Left ventricle myocardium inferior (tissue), 1 donor: ENCODE data around the gene VASP. TPM values are rescaled to one million over a fixed set of nuclear protein-coding genes. Genes with fewer than 3 reads are reported as not detected.
A peak's percentile ranks its signal among the peaks of the same experiment; 100 is the strongest.

ENCODE experiments used
- DNase-seq: peaks from one replicate; pipeline ENCODE4 v3.0.0-alpha.2; 2020
- H3K27ac ChIP-seq: fragments of 200-600 bp; replicated peaks from 2 replicates; pipeline ENCODE4 v1.8.0; 2021
- H3K27me3 ChIP-seq: fragments of 200-600 bp; 2 replicates; pipeline ENCODE4 v1.8.0; 2021; ENCODE audit warnings: low read depth
- H3K36me3 ChIP-seq: fragments of 200-600 bp; 2 replicates; pipeline ENCODE4 v1.8.0; 2021
- H3K4me1 ChIP-seq: fragments of 200-600 bp; 2 replicates; pipeline ENCODE4 v1.8.0; 2021
- H3K4me3 ChIP-seq: fragments of 200-600 bp; 2 replicates; pipeline ENCODE4 v1.8.0; 2021; ENCODE audit warnings: mild to moderate bottlenecking, moderate library complexity
- H3K9me3 ChIP-seq: fragments of 200-600 bp; replicated peaks from 2 replicates; pipeline ENCODE4 v1.8.0; 2021
- CTCF ChIP-seq: fragments of 200-600 bp; IDR thresholded peaks from 2 replicates; pipeline ENCODE4 v1.8.0; 2021; ENCODE audit warnings: antibody characterized with exemption, mild to moderate bottlenecking, borderline replicate concordance
- intact Hi-C: fragments of 100-400 bp; cut with micrococcal nuclease; formaldehyde crosslinking; loops from one replicate; pipeline ENCODE4 v1.11.0; 2022
- total RNA-seq: library from RNA; stranded (reverse); fragmentation: NEBNext Ultra II Directional; extraction: Animal tissue kit (Norgen Biotek cat#: 25700); gene quantifications from one replicate; pipeline ENCODE4 v1.2.1, GENCODE V29; 2021
- donor health status: DM: no; HTN: yes; CAD: no; lungs with severe emphysema.

The VASP gene
- total RNA-seq, 1 donor from 2014 or later = 32.8 TPM

- intact Hi-C loops = no loop called here
Observed at GRCh38 chr19:45471931-45472562, 35.2 kb upstream of the VASP start.

GRCh38 chr19:45472563-45473366 is 34.5 kb upstream of the VASP start:
- Histone ChIP-seq H3K4me1 (peaks cover 45% of the 10 kb centered on the region), H3K36me3 (no peaks in the 10 kb centered on the region), H3K4me3 (peak overlapping the region; percentile 50), H3K9me3 (no peaks in the 10 kb centered on the region), H3K27ac (peak overlapping the region; percentile 33), H3K27me3 (peaks cover 31% of the 10 kb centered on the region)
- no peak for DNase-seq
- intact Hi-C loops = no loop called here
- TF ChIP-seq CTCF = no peak

More at GRCh38 chr19:45471931-45472562, 35.2 kb upstream of the VASP start:
- Histone ChIP-seq H3K4me1 (peaks cover 45% of the 10 kb centered on the region), H3K4me3 (peak overlapping the region; percentile 50), H3K9me3 (no peaks in the 10 kb centered on the region), H3K36me3 (no peaks in the 10 kb centered on the region), H3K27me3 (peaks cover 31% of the 10 kb centered on the region), H3K27ac (no peak overlapping the region)
- TF ChIP-seq CTCF = no peak
- no peak for DNase-seq

- no peaks in the 10 kb centered on the region for H3K9me3 ChIP-seq
- H3K4me3 ChIP-seq = no peak overlapping the region
- H3K27ac ChIP-seq = no peak overlapping the region
- no peaks in the 10 kb centered on the region for H3K36me3 ChIP-seq
- H3K27me3 ChIP-seq = peaks cover 31% of the 10 kb centered on the region
- no peak for DNase-seq
- no peak for TF ChIP-seq CTCF
- H3K4me1 ChIP-seq = peaks cover 45% of the 10 kb centered on the region
- intact Hi-C loops = no loop called here
Observed at GRCh38 chr19:45473367-45473681, 34.0 kb upstream of the VASP start.

- no peak for DNase-seq
- Histone ChIP-seq H3K4me1 (peaks cover 39% of the 10 kb centered on the region), H3K36me3 (no peaks in the 10 kb centered on the region), H3K9me3 (no peaks in the 10 kb centered on the region), H3K27ac (no peak overlapping the region), H3K27me3 (peaks cover 31% of the 10 kb centered on the region), H3K4me3 (no peak overlapping the region)
- TF ChIP-seq CTCF = no peak
- intact Hi-C loops = no loop called here
Observed at GRCh38 chr19:45473682-45474605, 33.3 kb upstream of the VASP start.

- intact Hi-C loops = no loop called here
- H3K27ac ChIP-seq = no peak overlapping the region
- H3K4me3 ChIP-seq = no peak overlapping the region
- peaks cover 33% of the 10 kb centered on the region for H3K4me1 ChIP-seq
- no peak for DNase-seq
- no peaks in the 10 kb centered on the region for H3K36me3 ChIP-seq
- H3K9me3 ChIP-seq = no peaks in the 10 kb centered on the region
- H3K27me3 ChIP-seq = peaks cover 31% of the 10 kb centered on the region
- TF ChIP-seq CTCF = no peak
Observed at GRCh38 chr19:45474606-45475521, 32.4 kb upstream of the VASP start.
